Lung (tissue), 16 donors: ENCODE results near the gene MUTYH. TPM values are rescaled to one million over a fixed set of nuclear protein-coding genes. Genes with fewer than 3 reads are reported as not detected.
"Not testable (repeated sequence)": the region's sequence is repeated elsewhere in the genome, so short reads cannot be mapped to it uniquely, and the experiment has no call there.

Source experiments
- ATAC-seq: fragments of 200-7000 bp; cut with Tn5 transposase; one replicate; pipeline ENCODE4 v1.9.1; 2020; ENCODE audit warnings: moderate number of reproducible peaks; ENCODE audit not compliant: insufficient read depth, low FRiP score
- DNase-seq, 3 donors: peaks; one replicate each; pipeline ENCODE4 v3.0.0-alpha.2; 2013 to 2017
- H3K27ac ChIP-seq, 2 donors: one replicate each; pipeline ENCODE4 v1.5.1; 2013; ENCODE audit warnings: mild to moderate bottlenecking in 2 of 2, moderate library complexity in 2 of 2, control low read depth in 1 of 2, inconsistent platforms in 1 of 2, low read depth in 1 of 2, low read length in 1 of 2
- H3K27me3 ChIP-seq, 3 donors: one replicate each; pipeline ENCODE4 v1.5.1; 2013; ENCODE audit warnings: low read length in 2 of 3; ENCODE audit not compliant: control insufficient read depth in 3 of 3, insufficient read depth in 3 of 3
- H3K36me3 ChIP-seq, 4 donors: one replicate each; pipeline ENCODE4 v1.5.1; 2013; ENCODE audit warnings: low read length in 4 of 4, mild to moderate bottlenecking in 1 of 4, moderate library complexity in 1 of 4; ENCODE audit not compliant: control insufficient read depth in 4 of 4, insufficient read depth in 4 of 4
- H3K4me1 ChIP-seq, 5 donors: one replicate each; pipeline ENCODE4 v1.5.1; 2013; ENCODE audit warnings: low read length in 5 of 5, mild to moderate bottlenecking in 2 of 5, moderate library complexity in 1 of 5; ENCODE audit not compliant: control insufficient read depth in 5 of 5, insufficient read depth in 5 of 5
- H3K4me3 ChIP-seq: one replicate; pipeline ENCODE4 v1.5.1; 2013; ENCODE audit warnings: mild to moderate bottlenecking, control low read depth, moderate library complexity
- H3K9ac ChIP-seq, 2 donors: one replicate each; pipeline ENCODE4 v1.5.1; 2013; ENCODE audit warnings: low read length in 2 of 2, control low read depth in 1 of 2; ENCODE audit not compliant: insufficient read depth in 1 of 2
- H3K9me3 ChIP-seq, 4 donors: one replicate each; pipeline ENCODE4 v1.5.1; 2013; ENCODE audit warnings: low read length in 3 of 4, mild to moderate bottlenecking in 1 of 4, moderate library complexity in 1 of 4; ENCODE audit not compliant: control insufficient read depth in 4 of 4, insufficient read depth in 3 of 4
- WGBS, 2 donors: extraction: QIAGEN DNeasy Blood & Tissue Kit; methylation state at CpG; one replicate each; pipeline ENCODE4 v1.1.7; 2013; 5-methylcytosine and 5-hydroxymethylcytosine counted together
- long read RNA-seq, 5 donors: transcript quantifications; one replicate each; lab custom pipeline, GENCODE V29; 2026
- polyA plus RNA-seq, 2 donors: library from polyadenylated mRNA; stranded (reverse); fragments of 200-250 nt; gene quantifications; one replicate each; pipeline ENCODE4 v1.2.1, GENCODE V29; 2013
- total RNA-seq, 2 donors: library from RNA; depleted of rRNA in 1 of 2; stranded (reverse); fragments of >200 nt in 1 of 2; gene quantifications; one replicate each; pipeline ENCODE4 v1.2.1, GENCODE V29; 2014 to 2021
- TF ChIP-seq, protein P1 (sequence below): IDR thresholded peaks from 2 replicates; pipeline ENCODE4 v1.5.1; 2012; ENCODE audit warnings: mild to moderate bottlenecking; ENCODE audit errors: control extremely low read depth, extremely low read depth
- donor health status: control.
- donor health status: control.
- donor health status: Bipolar disorder and iron deficiency.
- donor health status: healthy.
- donor health status: DM: yes; HTN: yes; CAD: no.

The MUTYH gene
- total RNA-seq (10 to 100 TPM; 16.8 to 26.3 TPM), polyA plus RNA-seq (10 to 100 TPM; 14.0 to 22.5 TPM)
- long read RNA-seq, donor 1, partial matches to known transcripts = 0 of 3 reads
- long read RNA-seq, donor 1, other reads (novel, unspliced or antisense) = 0 of 3 reads
- long read RNA-seq, donor 2, partial matches to known transcripts = 0 of 1 reads
- long read RNA-seq, donor 2, other reads (novel, unspliced or antisense) = 0 of 1 reads
- long read RNA-seq, donor 3, partial matches to known transcripts = 0 of 1 reads
- long read RNA-seq, donor 3, other reads (novel, unspliced or antisense) = 0 of 1 reads
- long read RNA-seq, donor 4, partial matches to known transcripts = 0 of 4 reads
- long read RNA-seq, donor 4, other reads (novel, unspliced or antisense) = 0 of 4 reads
- long read RNA-seq, donor 5, partial matches to known transcripts = 0 of 5 reads
- long read RNA-seq, donor 5, other reads (novel, unspliced or antisense) = 0 of 5 reads

DNA sequence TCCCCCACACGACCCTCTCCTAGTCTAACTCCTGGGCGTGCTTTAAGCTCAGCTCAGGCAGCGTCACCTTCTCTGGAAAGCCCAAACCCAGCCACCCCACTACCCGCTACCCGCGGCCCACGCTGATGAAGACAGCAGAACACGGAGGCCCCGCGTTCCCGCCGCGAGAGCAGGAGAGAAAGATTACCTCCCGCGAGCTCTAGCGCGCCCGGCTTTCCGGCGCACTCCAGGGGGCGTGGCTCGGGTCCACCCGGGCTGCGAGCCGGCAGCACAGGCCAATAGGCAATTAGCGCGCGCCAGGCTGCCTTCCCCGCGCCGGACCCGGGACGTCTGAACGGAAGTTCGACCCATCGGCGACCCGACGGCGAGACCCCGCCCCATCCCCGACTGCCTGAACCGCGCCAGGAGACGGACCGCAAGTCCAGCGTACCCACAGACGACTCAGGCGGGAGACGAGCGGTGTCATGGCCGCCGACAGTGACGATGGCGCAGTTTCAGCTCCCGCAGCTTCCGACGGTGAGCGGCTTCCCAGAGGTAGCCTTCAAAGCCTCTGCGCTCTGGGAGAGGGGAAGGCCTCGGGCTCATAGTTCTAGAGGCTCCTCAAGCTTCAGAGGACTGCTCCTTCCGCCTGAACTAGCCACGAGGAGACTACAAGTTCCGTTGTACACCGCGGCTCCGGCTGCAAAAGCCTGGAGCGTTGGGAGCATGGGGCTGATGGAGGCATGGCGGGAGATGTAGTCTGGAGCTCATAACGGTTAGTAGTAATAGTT is at the start of gene MUTYH, which contains the start of gene TOE1:
Gene MUTYH, minus strand, starts transcription at position 652 of the 770 bp plus-strand sequence. CDS start 5,935 bp downstream, outside the sequence.
Gene TOE1, plus strand, starts transcription at position 382 of the 770 bp plus-strand sequence. Its CDS starts 83 bp downstream, at position 465.
- 1% methylated on average over 67 to 70 of the region's 70 CpGs for WGBS, 2 donors
- TF ChIP-seq, protein P1, sequence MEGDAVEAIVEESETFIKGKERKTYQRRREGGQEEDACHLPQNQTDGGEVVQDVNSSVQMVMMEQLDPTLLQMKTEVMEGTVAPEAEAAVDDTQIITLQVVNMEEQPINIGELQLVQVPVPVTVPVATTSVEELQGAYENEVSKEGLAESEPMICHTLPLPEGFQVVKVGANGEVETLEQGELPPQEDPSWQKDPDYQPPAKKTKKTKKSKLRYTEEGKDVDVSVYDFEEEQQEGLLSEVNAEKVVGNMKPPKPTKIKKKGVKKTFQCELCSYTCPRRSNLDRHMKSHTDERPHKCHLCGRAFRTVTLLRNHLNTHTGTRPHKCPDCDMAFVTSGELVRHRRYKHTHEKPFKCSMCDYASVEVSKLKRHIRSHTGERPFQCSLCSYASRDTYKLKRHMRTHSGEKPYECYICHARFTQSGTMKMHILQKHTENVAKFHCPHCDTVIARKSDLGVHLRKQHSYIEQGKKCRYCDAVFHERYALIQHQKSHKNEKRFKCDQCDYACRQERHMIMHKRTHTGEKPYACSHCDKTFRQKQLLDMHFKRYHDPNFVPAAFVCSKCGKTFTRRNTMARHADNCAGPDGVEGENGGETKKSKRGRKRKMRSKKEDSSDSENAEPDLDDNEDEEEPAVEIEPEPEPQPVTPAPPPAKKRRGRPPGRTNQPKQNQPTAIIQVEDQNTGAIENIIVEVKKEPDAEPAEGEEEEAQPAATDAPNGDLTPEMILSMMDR = no peak
- Histone ChIP-seq H3K36me3 (peaks cover 5 to 30% (median 17%) of the 10 kb centered on the region in 4 donors), H3K4me3 (peak within 1 kb of the TSS; percentile 80), H3K27me3 (no peaks in the 10 kb centered on the region), H3K4me1 (peaks cover 3 to 12% (median 10%) of the 10 kb centered on the region in 5 donors), H3K27ac (peak within 1 kb of the TSS; percentile 92 to 99), H3K9ac (peak within 1 kb of the TSS; percentile 61 to 89), H3K9me3 (no peaks in the 10 kb centered on the region)
- ATAC-seq (peak; percentile 95), DNase-seq (peak; percentile 91 to 95 (median 95))

DNA sequence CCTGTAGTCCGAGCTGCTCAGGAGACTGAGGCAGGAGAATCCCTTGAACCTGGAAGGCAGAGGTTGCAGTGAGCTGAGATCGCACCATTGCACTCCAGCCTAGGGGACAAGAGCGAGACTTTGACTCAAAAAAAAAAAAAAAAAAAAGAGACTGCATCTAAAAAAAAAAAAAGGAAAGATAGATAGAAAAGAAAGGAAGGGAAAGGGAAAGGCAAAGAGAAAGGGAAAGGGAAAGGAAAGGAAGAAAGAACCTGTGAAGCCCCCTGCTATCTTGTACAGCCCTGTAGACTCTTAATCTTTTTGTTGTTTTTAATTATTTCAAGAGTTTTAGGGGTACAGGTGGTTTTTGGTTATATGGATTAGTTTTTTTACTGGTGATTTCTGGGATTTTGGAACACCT is 46.0 kb upstream of the MUTYH start:
- no peaks in the 10 kb centered on the region for H3K9me3 ChIP-seq
- no peak overlapping the region for H3K4me3 ChIP-seq
- H3K4me1 ChIP-seq = peaks cover 0 to 3% (median 0%) of the 10 kb centered on the region in 5 donors
- no peaks in the 10 kb centered on the region for H3K27me3 ChIP-seq
- no peak overlapping the region for H3K9ac ChIP-seq
- DNase-seq (no peak), ATAC-seq (no peak)
- H3K27ac ChIP-seq = no peak overlapping the region
- 97 to 98% methylated on average over 3 of the region's 3 CpGs for WGBS, 2 donors
- TF ChIP-seq, protein P1 = no peak
- no peaks in the 10 kb centered on the region for H3K36me3 ChIP-seq

DNA sequence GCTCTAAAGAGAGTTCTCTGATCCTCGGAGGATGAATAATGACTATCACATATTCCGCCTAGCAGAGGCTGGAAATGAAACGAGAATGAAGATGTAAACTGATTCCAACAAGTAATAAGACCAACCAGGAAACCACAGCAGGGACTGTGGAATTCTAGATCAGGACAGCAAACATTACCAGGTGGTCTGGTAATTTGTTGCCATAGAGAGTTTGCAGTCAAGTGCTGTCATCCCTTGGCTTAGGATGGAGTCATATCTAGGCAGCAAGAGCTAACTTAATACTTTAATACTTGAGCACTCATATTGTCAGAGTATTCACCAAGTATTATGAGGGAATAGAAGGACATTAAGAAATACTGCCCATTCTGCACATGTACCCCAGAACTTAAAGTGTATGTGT is 45.1 kb upstream of the MUTYH start:
- no peak for ATAC-seq

DNA sequence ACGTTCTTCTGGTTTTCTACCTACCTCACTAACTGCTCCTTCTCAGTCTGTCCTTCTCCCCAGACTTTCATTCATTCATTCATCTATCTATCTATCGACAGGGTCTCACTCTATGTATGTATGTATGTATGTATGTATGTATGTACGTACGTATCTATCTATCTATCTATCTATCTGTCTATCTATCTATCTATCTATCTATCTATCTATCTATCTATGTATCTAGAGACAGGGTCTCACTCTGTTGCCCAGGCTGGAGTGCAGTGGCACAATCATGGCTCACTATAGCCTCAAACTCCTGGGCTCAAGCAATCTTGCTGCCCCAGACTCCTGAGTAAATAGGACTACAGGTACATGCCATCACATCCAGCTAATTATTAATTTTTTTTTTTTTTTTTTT is 44.0 kb upstream of the MUTYH start:
- 96 to 97% methylated on average over 4 of the region's 4 CpGs for WGBS, 2 donors
- not testable (repeated sequence) for H3K9me3 ChIP-seq, DNase-seq, ATAC-seq, H3K36me3 ChIP-seq, H3K4me3 ChIP-seq, H3K9ac ChIP-seq, H3K27ac ChIP-seq, H3K27me3 ChIP-seq, H3K4me1 ChIP-seq

More for the DNA sequence above, 45.1 kb upstream of the MUTYH start:
- H3K27me3 ChIP-seq = no peaks in the 10 kb centered on the region
- TF ChIP-seq, protein P1 = no peak
- H3K27ac ChIP-seq = no peak overlapping the region
- 83 to 90% methylated on average over 3 of the region's 3 CpGs for WGBS, 2 donors
- H3K9ac ChIP-seq = no peak overlapping the region
- H3K4me3 ChIP-seq = no peak overlapping the region
- no peak for DNase-seq
- peaks cover 0 to 3% (median 0%) of the 10 kb centered on the region in 5 donors for H3K4me1 ChIP-seq
- no peaks in the 10 kb centered on the region for H3K36me3 ChIP-seq
- no peaks in the 10 kb centered on the region for H3K9me3 ChIP-seq
